K562 (cell line): Measurements from ENCODE around the gene KBTBD6. TPM values are rescaled to one million over a fixed set of nuclear protein-coding genes. Genes with fewer than 3 reads are reported as not detected.

Experiments used
- MGA ChIP-seq: fragments of 450-650 bp; IDR thresholded peaks from 2 replicates; pipeline ENCODE4 v1.6.1; 2016; ENCODE audit warnings: mild to moderate bottlenecking, moderate library complexity
- polyA plus RNA-seq, 8 experiments: library from polyadenylated mRNA; depleted of rRNA in 4 of 8; stranded (reverse) in 5 of 8; unstranded in 3 of 8; fragments of >200 nt; fragmentation: Nextera tagmentation in 2 of 8; fragmentation: Illumina TruSeq in 1 of 8; extraction: Ambion mirVana in 2 of 8; extraction: Trizol in 1 of 8; gene quantifications; 2 replicates each; pipeline versions ENCODE4 v1.2.1 to v1.2.3, GENCODE V29; 2011 to 2014; ENCODE audit warnings: inconsistent platforms in 1 of 8, missing spikeins in 1 of 8
- total RNA-seq, 7 experiments: library from RNA; depleted of rRNA in 6 of 7; stranded (reverse); fragments of >200 nt in 6 of 7; fragmentation: Illumina TruSeq in 2 of 7; extraction: Trizol in 2 of 7; gene quantifications; 2 replicates each; pipeline versions ENCODE4 v1.2.1 to v1.2.3, GENCODE V29; 2011 to 2021; ENCODE audit warnings: low replicate concordance in 1 of 7

Gene KBTBD6
- total and polyA plus RNA-seq, 9 of the 15 experiments (the other 6 are each of a cell fraction or from before 2014, with no cell fraction given): 1.9 to 4.9 (median 3.2) TPM

- peak; percentile 33 for TF ChIP-seq MGA
These were observed 3.9 kb upstream of the KBTBD6 start (continued) for GRCh38 chr13:41136396-41137031.
